Activated CD8-positive, alpha-beta memory T cell treated with anti-CD3 and anti-CD28 coated beads, Interleukin-2, amount 50 U/mL, for 24 hours (primary cell): ENCODE measurements around the gene TPM2.

Experiments used
- DNase-seq: peaks from one replicate; pipeline ENCODE4 v3.0.0-alpha.2; 2020; ENCODE audit errors: extremely low read depth

Gene TPM2

GRCh38 chr9:35718721-35719511 is 29.2 kb upstream of the TPM2 start:
- DNase-seq, result no peak

- no peak for DNase-seq
These were observed 27.6 kb upstream of the TPM2 start for GRCh38 chr9:35717132-35717870.

- DNase-seq, result no peak
These were observed 26.5 kb upstream of the TPM2 start for GRCh38 chr9:35716230-35716629.

GRCh38 chr9:35714579-35715252 is 25.0 kb upstream of the TPM2 start:
- DNase-seq, result no peak

- no peak for DNase-seq
These were observed 24.4 kb upstream of the TPM2 start for GRCh38 chr9:35714123-35714522.

GRCh38 chr9:35713578-35713977 is 23.9 kb upstream of the TPM2 start:
- no peak for DNase-seq

GRCh38 chr9:35712762-35713400 is 23.2 kb upstream of the TPM2 start:
- DNase-seq, result no peak

- no peak for DNase-seq
These were observed 22.0 kb upstream of the TPM2 start for GRCh38 chr9:35711501-35712428.

- no peak for DNase-seq
These were observed 21.2 kb upstream of the TPM2 start for GRCh38 chr9:35710818-35711500.

- no peak for DNase-seq
These were observed 18.4 kb upstream of the TPM2 start for GRCh38 chr9:35708146-35708545.

GRCh38 chr9:35706951-35707350 is 17.2 kb upstream of the TPM2 start:
- no peak for DNase-seq

GRCh38 chr9:35705836-35706430 is 16.2 kb upstream of the TPM2 start:
- DNase-seq, result no peak

- DNase-seq, result no peak
These were observed 15.6 kb upstream of the TPM2 start for GRCh38 chr9:35705372-35705771.

- no peak for DNase-seq
These were observed 14.4 kb upstream of the TPM2 start for GRCh38 chr9:35703906-35704672.

- no peak for DNase-seq
These were observed 13.0 kb upstream of the TPM2 start for GRCh38 chr9:35702696-35703095.

- DNase-seq, result no peak
These were observed 11.2 kb upstream of the TPM2 start for GRCh38 chr9:35700942-35701341.

GRCh38 chr9:35700031-35700430 is 10.3 kb upstream of the TPM2 start:
- DNase-seq, result no peak

GRCh38 chr9:35698231-35698630 is 8.5 kb upstream of the TPM2 start:
- no peak for DNase-seq

GRCh38 chr9:35697486-35697885 is 7.8 kb upstream of the TPM2 start:
- no peak for DNase-seq
